HAP-1 (cell line): Measurements from ENCODE around the gene APBB1IP.
"Not testable (repeated sequence)": the region's sequence is repeated elsewhere in the genome, so short reads cannot be mapped to it uniquely, and the experiment has no call there.

ENCODE experiments used
- DNase-seq, 2 experiments: peaks; one replicate each; pipeline ENCODE4 v3.0.0-alpha.2; 2016 to 2020; ENCODE audit warnings: low spot score in 2 of 2
- H3K27me3 ChIP-seq: fragments of 250-450 bp; sonication (Bioruptor Pico); 2 replicates; pipeline ENCODE4 v1.5.1; 2020; ENCODE audit warnings: low read depth, mild to moderate bottlenecking, moderate library complexity
- H3K36me3 ChIP-seq: fragments of 250-450 bp; sonication (Bioruptor Pico); replicated peaks from 2 replicates; pipeline ENCODE4 v1.5.1; 2020; ENCODE audit warnings: mild to moderate bottlenecking
- H3K4me1 ChIP-seq: fragments of 250-450 bp; sonication (Bioruptor Pico); 2 replicates; pipeline ENCODE4 v1.5.1; 2020; ENCODE audit warnings: mild to moderate bottlenecking
- H3K4me3 ChIP-seq: fragments of 250-450 bp; sonication (Bioruptor Pico); 2 replicates; pipeline ENCODE4 v1.5.1; 2020; ENCODE audit warnings: mild to moderate bottlenecking, moderate library complexity
- H3K9me3 ChIP-seq: fragments of 250-450 bp; sonication (Bioruptor Pico); 2 replicates; pipeline ENCODE4 v1.5.1; 2020; ENCODE audit warnings: mild to moderate bottlenecking, moderate library complexity
- in situ Hi-C: fragments of 300-500 bp; cut with MboI; formaldehyde crosslinking; loops from 3 replicates; pipeline ENCODE4 v1.14.3; 2020; ENCODE audit warnings: low sequenced_read_pairs, inconsistent platforms, mixed read lengths

The APBB1IP gene

GRCh38 chr10:26437637-26438461 lies at the start of gene APBB1IP:
Gene APBB1IP, plus strand, starts transcription at chr10:26438341. Its CDS starts 53,986 bp downstream, at chr10:26492327.
- H3K36me3 ChIP-seq: no peaks in the 10 kb centered on the region
- H3K4me1 ChIP-seq: no peaks in the 10 kb centered on the region
- DNase-seq: no peak
- in situ Hi-C loops: no loop called here
- H3K4me3 ChIP-seq: no peak within 1 kb of the TSS
- H3K9me3 ChIP-seq: no peaks in the 10 kb centered on the region
- H3K27me3 ChIP-seq: peaks cover 29% of the 10 kb centered on the region

- H3K36me3 ChIP-seq: no peaks in the 10 kb centered on the region
- H3K27me3 ChIP-seq: no peaks in the 10 kb centered on the region
- no peak for DNase-seq
- no peak overlapping the region for H3K4me3 ChIP-seq
- in situ Hi-C loops: no loop called here
- H3K9me3 ChIP-seq: no peaks in the 10 kb centered on the region
- no peaks in the 10 kb centered on the region for H3K4me1 ChIP-seq
Measured at GRCh38 chr10:26389533-26389932, 48.6 kb upstream of the APBB1IP start.

GRCh38 chr10:26391701-26392695 lies 46.1 kb upstream of the APBB1IP start:
- DNase-seq: no peak
- in situ Hi-C loops: no loop called here
- Histone ChIP-seq H3K36me3 (no peaks in the 10 kb centered on the region), H3K4me1 (no peaks in the 10 kb centered on the region), H3K27me3 (no peaks in the 10 kb centered on the region), H3K9me3 (no peaks in the 10 kb centered on the region), H3K4me3 (no peak overlapping the region)

- in situ Hi-C loops, H3K9me3 ChIP-seq, H3K4me1 ChIP-seq, H3K4me3 ChIP-seq, DNase-seq, H3K36me3 ChIP-seq, H3K27me3 ChIP-seq: not testable (repeated sequence)
Measured at GRCh38 chr10:26398353-26398752, 39.8 kb upstream of the APBB1IP start.

GRCh38 chr10:26407406-26407969 lies 30.7 kb upstream of the APBB1IP start:
- in situ Hi-C loops: no loop called here

GRCh38 chr10:26408858-26409494 lies 29.2 kb upstream of the APBB1IP start:
- Histone ChIP-seq H3K36me3 (no peaks in the 10 kb centered on the region), H3K4me3 (no peak overlapping the region), H3K4me1 (no peaks in the 10 kb centered on the region), H3K9me3 (no peaks in the 10 kb centered on the region), H3K27me3 (no peaks in the 10 kb centered on the region)
- DNase-seq: no peak
- in situ Hi-C loops: no loop called here

More at GRCh38 chr10:26407406-26407969, 30.7 kb upstream of the APBB1IP start:
- DNase-seq: no peak
- Histone ChIP-seq H3K4me3 (no peak overlapping the region), H3K9me3 (no peaks in the 10 kb centered on the region), H3K36me3 (no peaks in the 10 kb centered on the region), H3K27me3 (no peaks in the 10 kb centered on the region), H3K4me1 (no peaks in the 10 kb centered on the region)

GRCh38 chr10:26410356-26410755 lies 27.8 kb upstream of the APBB1IP start:
- Histone ChIP-seq H3K4me3 (no peak overlapping the region), H3K27me3 (no peaks in the 10 kb centered on the region), H3K36me3 (no peaks in the 10 kb centered on the region), H3K9me3 (no peaks in the 10 kb centered on the region), H3K4me1 (no peaks in the 10 kb centered on the region)
- DNase-seq: no peak
- in situ Hi-C loops: no loop called here

GRCh38 chr10:26412932-26413331 lies 25.2 kb upstream of the APBB1IP start:
- H3K4me3 ChIP-seq: no peak overlapping the region
- no peaks in the 10 kb centered on the region for H3K36me3 ChIP-seq
- H3K9me3 ChIP-seq: no peaks in the 10 kb centered on the region
- no peak for DNase-seq
- no peaks in the 10 kb centered on the region for H3K4me1 ChIP-seq
- in situ Hi-C loops: no loop called here
- no peaks in the 10 kb centered on the region for H3K27me3 ChIP-seq

- DNase-seq: no peak
- H3K9me3 ChIP-seq: no peaks in the 10 kb centered on the region
- H3K27me3 ChIP-seq: no peaks in the 10 kb centered on the region
- H3K4me3 ChIP-seq: no peak overlapping the region
- no peaks in the 10 kb centered on the region for H3K4me1 ChIP-seq
- H3K36me3 ChIP-seq: no peaks in the 10 kb centered on the region
- in situ Hi-C loops: no loop called here
Measured at GRCh38 chr10:26413375-26413774, 24.8 kb upstream of the APBB1IP start.

GRCh38 chr10:26417136-26417535 lies 21.0 kb upstream of the APBB1IP start:
- Histone ChIP-seq H3K27me3 (no peaks in the 10 kb centered on the region), H3K36me3 (no peaks in the 10 kb centered on the region), H3K9me3 (no peaks in the 10 kb centered on the region), H3K4me3 (no peak overlapping the region), H3K4me1 (no peaks in the 10 kb centered on the region)
- DNase-seq: no peak
- in situ Hi-C loops: no loop called here

GRCh38 chr10:26422977-26423376 lies 15.2 kb upstream of the APBB1IP start:
- no peak for DNase-seq
- in situ Hi-C loops: no loop called here
- H3K4me3 ChIP-seq: no peak overlapping the region
- H3K36me3 ChIP-seq: no peaks in the 10 kb centered on the region
- H3K4me1 ChIP-seq: no peaks in the 10 kb centered on the region
- no peaks in the 10 kb centered on the region for H3K27me3 ChIP-seq
- no peaks in the 10 kb centered on the region for H3K9me3 ChIP-seq

- no peak overlapping the region for H3K4me3 ChIP-seq
- in situ Hi-C loops: no loop called here
- no peaks in the 10 kb centered on the region for H3K27me3 ChIP-seq
- no peak for DNase-seq
- H3K9me3 ChIP-seq: no peaks in the 10 kb centered on the region
- H3K36me3 ChIP-seq: no peaks in the 10 kb centered on the region
- no peaks in the 10 kb centered on the region for H3K4me1 ChIP-seq
Measured at GRCh38 chr10:26423722-26424121, 14.4 kb upstream of the APBB1IP start.

GRCh38 chr10:26430641-26431163 lies 7.4 kb upstream of the APBB1IP start:
- Histone ChIP-seq H3K9me3 (no peaks in the 10 kb centered on the region), H3K27me3 (no peaks in the 10 kb centered on the region), H3K4me3 (no peak overlapping the region), H3K4me1 (no peaks in the 10 kb centered on the region), H3K36me3 (no peaks in the 10 kb centered on the region)
- in situ Hi-C loops: no loop called here
- DNase-seq: no peak
